GM19023 (cell line): ENCODE measurements around the gene NBR1.
"Not testable (repeated sequence)": the region's sequence is repeated elsewhere in the genome, so short reads cannot be mapped to it uniquely, and the experiment has no call there.

Experiments
- ATAC-seq: cut with Tn5 transposase; IDR thresholded peaks from one replicate; pipeline ENCODE4 v1.9.1; 2021; ENCODE audit warnings: mild to moderate bottlenecking, moderate library complexity; ENCODE audit not compliant: unreplicated experiment

Gene NBR1

DNA sequence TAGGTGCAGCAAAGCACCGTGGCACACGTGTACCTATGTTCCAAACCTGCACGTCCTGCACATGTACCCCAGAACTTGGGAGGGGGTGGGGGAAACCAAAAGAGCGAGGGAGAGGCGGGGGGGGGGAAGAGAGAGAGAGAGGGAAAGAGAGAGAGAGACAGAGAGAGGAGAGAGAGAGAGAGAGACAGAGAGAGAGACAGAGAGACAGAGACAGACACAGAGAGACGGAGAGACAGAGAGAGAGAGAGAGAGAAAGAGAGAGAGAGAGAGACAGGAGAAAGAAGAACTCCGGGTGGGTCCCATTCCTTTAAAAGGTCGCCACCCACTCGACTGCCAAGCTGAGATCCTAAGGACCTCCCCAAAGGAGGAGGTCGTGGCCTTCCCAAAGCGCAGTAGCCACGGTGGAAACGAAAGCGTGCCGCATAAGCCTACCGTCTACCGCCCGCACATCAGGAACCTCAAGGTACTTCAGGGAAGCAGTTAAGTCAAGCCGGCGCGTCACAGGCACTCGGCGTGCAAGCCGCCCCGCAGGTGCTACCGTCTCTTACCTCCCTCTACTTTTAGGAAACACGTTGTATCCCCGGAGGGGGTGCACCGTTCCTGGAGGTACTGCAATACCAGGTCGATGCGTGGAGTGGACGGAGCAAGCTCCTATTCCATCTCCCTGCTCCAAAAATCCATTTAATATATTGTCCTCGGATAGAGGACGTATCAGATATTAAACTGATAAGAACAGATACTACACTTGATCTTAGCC is 69.8 kb downstream of the NBR1 start:
- not testable (repeated sequence) for ATAC-seq

DNA sequence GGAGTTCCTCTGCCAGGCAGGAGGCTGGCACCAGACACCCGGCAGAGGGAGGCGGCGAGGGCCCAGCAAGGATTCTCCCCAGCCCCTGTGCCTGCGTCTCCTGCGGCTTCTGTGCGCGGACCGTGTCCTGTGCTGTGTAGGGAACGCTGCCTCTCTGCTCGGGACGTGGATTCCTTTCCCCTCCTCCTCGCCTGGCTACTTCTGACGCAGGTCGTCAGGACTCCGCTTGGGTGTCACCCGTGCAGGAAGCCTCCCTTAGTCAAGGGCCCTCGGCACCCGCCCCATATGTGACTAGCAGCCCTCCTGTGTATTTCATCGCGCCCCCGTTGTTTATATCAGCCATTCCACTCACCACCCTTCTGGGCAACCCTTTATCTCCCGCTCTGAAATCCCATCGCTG is 75.4 kb downstream of the NBR1 start:
- ATAC-seq, result not testable (repeated sequence)
